LNCaP clone FGC (cell line): ENCODE measurements around the gene MGAT3.

Experiments used
- DNase-seq: peaks from one replicate; pipeline ENCODE4 v3.0.0-alpha.2; 2011; ENCODE audit warnings: low read depth
- H3K4me3 ChIP-seq: 2 replicates; pipeline ENCODE4 v1.5.1; 2011; ENCODE audit warnings: mild to moderate bottlenecking, low read depth, low read length, control low read depth
- TF ChIP-seq, protein P1 (sequence below): IDR thresholded peaks from 2 replicates; pipeline ENCODE4 v1.5.1; 2012; ENCODE audit warnings: mild to moderate bottlenecking; ENCODE audit not compliant: control insufficient read depth, insufficient read depth; ENCODE audit errors: extremely low read depth

The MGAT3 gene

DNA sequence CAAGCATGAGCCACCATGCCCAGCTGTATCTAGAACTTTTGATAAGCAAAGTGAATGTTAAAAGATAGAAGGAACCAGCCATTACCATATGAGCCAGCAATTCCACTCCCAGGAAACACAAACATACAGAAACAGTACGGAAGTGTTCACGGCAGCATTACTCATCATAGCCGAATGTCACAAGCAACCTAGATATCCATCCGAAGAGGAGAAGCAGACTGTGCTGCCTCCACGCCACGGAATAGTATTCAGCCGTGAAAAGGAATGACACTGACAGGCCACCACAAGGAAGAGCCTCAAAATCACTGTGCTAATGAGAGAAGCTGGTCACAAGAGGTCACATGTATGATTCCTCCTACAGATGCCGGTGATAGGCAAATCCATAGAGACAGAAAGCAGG, 17.6 kb upstream of the MGAT3 start:
- no peak for DNase-seq
- TF ChIP-seq, protein P1, sequence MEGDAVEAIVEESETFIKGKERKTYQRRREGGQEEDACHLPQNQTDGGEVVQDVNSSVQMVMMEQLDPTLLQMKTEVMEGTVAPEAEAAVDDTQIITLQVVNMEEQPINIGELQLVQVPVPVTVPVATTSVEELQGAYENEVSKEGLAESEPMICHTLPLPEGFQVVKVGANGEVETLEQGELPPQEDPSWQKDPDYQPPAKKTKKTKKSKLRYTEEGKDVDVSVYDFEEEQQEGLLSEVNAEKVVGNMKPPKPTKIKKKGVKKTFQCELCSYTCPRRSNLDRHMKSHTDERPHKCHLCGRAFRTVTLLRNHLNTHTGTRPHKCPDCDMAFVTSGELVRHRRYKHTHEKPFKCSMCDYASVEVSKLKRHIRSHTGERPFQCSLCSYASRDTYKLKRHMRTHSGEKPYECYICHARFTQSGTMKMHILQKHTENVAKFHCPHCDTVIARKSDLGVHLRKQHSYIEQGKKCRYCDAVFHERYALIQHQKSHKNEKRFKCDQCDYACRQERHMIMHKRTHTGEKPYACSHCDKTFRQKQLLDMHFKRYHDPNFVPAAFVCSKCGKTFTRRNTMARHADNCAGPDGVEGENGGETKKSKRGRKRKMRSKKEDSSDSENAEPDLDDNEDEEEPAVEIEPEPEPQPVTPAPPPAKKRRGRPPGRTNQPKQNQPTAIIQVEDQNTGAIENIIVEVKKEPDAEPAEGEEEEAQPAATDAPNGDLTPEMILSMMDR: no peak
- no peak overlapping the region for H3K4me3 ChIP-seq

DNA sequence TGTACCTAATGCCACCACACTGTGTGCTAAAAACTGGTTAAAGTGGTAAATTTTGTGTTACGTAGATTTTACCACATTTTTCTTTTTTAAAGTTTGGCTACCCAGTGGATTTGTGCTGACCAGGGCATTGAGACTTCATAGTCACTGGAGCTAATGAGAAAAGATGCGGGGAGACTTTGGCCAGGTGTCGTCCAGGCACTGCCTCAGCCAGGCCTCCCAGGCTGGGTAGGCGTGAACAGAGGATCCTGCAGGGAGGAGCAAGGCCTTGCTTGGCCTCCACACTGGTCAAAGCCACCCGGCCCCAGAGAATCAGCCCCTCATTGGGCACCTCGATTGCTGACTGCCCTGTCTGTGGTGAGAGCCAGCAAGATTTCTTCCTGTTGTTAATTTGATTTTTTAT, 13.4 kb upstream of the MGAT3 start:
- no peak overlapping the region for H3K4me3 ChIP-seq
- TF ChIP-seq, protein P1: no peak
- no peak for DNase-seq

DNA sequence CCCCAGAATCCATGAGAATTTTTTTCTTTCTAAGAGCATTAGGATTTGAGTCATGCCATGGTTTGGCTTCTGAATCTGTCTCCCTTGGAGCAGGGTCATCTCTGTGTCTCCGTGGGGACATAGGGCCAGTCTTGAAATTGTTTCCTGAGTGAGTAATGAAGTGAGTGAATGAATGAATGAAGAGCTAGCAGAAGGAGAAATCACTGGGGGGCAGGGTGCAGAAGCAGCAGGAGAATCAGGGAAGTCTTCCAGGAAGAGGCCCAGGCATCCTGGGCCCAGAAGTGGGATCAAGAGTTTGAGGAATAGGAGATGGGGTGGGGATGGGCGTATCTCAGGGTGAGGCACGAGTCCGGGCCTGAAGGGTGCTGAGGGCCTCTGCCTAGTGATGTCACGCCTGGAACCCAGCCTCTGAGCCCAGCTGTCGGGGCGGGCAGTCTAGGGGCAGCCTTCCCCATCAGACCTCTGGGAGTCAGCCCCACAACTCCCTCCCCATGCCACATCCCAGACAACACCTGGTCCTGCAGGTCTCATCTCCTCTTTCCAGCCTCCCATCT, 12.5 kb upstream of the MGAT3 start:
- no peak for DNase-seq
- TF ChIP-seq, protein P1: no peak
- H3K4me3 ChIP-seq: no peak overlapping the region

DNA sequence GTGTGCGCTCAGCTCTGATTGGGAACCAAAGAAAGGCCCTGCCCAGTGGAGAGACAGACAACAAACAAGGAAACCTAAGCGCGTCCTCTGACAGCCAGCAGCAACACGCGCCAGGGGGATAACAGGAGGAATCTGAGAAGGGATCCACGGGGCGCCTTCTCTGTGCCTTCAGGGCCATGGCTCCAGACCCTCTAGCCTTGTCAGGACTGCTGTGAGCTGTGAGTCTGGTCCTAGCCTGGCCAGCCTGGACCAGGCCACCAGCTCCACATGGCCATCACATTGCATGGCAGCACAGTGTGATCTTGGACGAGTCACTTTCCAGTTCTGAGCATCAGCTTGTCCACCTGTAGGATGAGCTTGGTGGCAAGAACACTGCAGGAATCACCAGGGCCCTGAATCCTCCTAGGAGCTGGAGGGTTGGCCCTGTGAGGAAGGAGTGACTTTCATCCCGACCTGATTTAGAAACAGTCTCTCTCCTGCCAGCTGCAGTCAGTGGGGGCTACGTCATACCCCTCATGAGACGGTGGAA, 11.8 kb upstream of the MGAT3 start:
- no peak for DNase-seq
- TF ChIP-seq, protein P1: no peak
- no peak overlapping the region for H3K4me3 ChIP-seq

DNA sequence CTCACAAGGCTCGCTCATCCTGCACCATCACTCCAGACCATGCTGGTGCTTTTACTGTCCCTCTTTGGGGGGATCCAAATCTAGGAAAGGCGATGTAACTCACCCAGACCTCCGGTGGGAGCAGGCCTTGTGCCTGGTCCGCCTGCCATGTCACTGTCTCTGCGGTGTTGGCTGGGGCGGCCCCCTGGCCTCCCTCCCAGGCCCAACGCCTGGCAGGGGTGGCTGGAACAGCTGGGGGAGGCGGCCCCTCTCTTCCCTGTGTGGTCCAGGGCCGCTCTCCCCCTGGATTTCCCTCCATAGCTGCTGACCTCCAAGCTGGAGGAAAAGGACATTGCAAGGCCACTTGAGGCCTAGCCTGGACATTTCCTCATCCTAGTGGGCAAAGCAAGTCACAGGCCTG, 11.1 kb upstream of the MGAT3 start:
- H3K4me3 ChIP-seq: no peak overlapping the region
- TF ChIP-seq, protein P1: no peak
- DNase-seq: no peak

DNA sequence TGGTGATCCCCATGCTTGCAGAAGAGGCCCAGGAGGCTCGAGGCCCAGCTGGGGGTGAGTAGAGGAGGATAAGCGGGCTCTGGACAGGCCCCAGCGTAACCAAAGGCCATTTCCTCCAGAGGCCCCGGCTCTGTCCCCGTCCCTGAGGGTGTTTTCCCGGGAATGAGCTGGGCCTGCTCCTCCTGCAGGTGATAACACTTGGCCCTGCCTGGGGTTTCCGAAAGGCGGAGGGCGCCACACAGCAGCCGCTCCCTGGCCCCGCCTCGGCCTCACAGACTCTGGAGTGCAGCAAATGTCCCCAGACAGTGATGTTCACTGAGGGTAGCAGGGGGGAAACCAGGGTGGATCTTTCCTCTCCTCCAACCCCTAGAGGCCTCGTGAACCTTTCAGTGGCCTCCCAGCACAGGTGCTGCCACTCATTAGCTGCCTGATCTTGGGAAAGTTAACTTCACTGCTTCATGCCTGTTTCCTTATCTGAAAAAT, 10.5 kb upstream of the MGAT3 start:
- no peak for DNase-seq
- TF ChIP-seq, protein P1: no peak

More for the DNA sequence above, 10.5 kb upstream of the MGAT3 start:
- H3K4me3 ChIP-seq: no peak overlapping the region
